HG02840 (cell line): Measurements from ENCODE around the gene PLXNA4.

Experiments used
- ATAC-seq: cut with Tn5 transposase; IDR thresholded peaks from one replicate; pipeline ENCODE4 v1.9.1; 2021; ENCODE audit warnings: mild to moderate bottlenecking, moderate library complexity, moderate number of reproducible peaks; ENCODE audit not compliant: unreplicated experiment, low FRiP score

Gene PLXNA4

GRCh38 chr7:132425942-132426341 is 150.3 kb downstream of the PLXNA4 start:
- ATAC-seq, result no peak

GRCh38 chr7:132424821-132425724 is 151.2 kb downstream of the PLXNA4 start:
- no peak for ATAC-seq

- ATAC-seq, result no peak
Observed at GRCh38 chr7:132424277-132424676, 152.0 kb downstream of the PLXNA4 start.

- no peak for ATAC-seq
Observed at GRCh38 chr7:132423594-132424200, 152.6 kb downstream of the PLXNA4 start.

GRCh38 chr7:132422502-132423111 is 153.7 kb downstream of the PLXNA4 start:
- no peak for ATAC-seq

- no peak for ATAC-seq
Observed at GRCh38 chr7:132420527-132420926, 155.7 kb downstream of the PLXNA4 start.

- ATAC-seq, result no peak
Observed at GRCh38 chr7:132419542-132419941, 156.7 kb downstream of the PLXNA4 start.

- ATAC-seq, result no peak
Observed at GRCh38 chr7:132418840-132419239, 157.4 kb downstream of the PLXNA4 start.

- no peak for ATAC-seq
Observed at GRCh38 chr7:132417103-132417906, 159.0 kb downstream of the PLXNA4 start.

GRCh38 chr7:132416395-132416794 is 159.9 kb downstream of the PLXNA4 start:
- ATAC-seq, result no peak

GRCh38 chr7:132415259-132415658 is 161.0 kb downstream of the PLXNA4 start:
- ATAC-seq, result no peak

GRCh38 chr7:132414857-132415256 is 161.4 kb downstream of the PLXNA4 start:
- no peak for ATAC-seq

GRCh38 chr7:132412435-132412834 is 163.8 kb downstream of the PLXNA4 start:
- no peak for ATAC-seq

GRCh38 chr7:132410861-132411541 is 165.3 kb downstream of the PLXNA4 start:
- ATAC-seq, result no peak

- ATAC-seq, result no peak
Observed at GRCh38 chr7:132410385-132410784, 165.9 kb downstream of the PLXNA4 start.

- ATAC-seq, result no peak
Observed at GRCh38 chr7:132407764-132408163, 168.5 kb downstream of the PLXNA4 start.

- no peak for ATAC-seq
Observed at GRCh38 chr7:132406039-132406438, 170.2 kb downstream of the PLXNA4 start.

GRCh38 chr7:132404261-132404660 is 172.0 kb downstream of the PLXNA4 start:
- no peak for ATAC-seq

GRCh38 chr7:132403465-132404110 is 172.7 kb downstream of the PLXNA4 start:
- no peak for ATAC-seq
